ENCODE results near the gene BACE1. TPM values are rescaled to one million over a fixed set of nuclear protein-coding genes. Genes with fewer than 3 reads are reported as not detected.
A peak's percentile ranks its signal among the peaks of the same experiment; 100 is the strongest.

Gene BACE1
- total RNA-seq, 1 experiment from 2014 or later, result 11.2 TPM

- ChIA-PET POLR2A (no interaction called here), CTCF (no interaction called here)
- TF ChIP-seq CTCF (IDR thresholded peaks at IDR 0.05; ENCODE audit: insufficient read depth in 1 of 2, low read depth in 1 of 2, low read length in 1 of 2, severe bottlenecking in 1 of 2, unreplicated experiment in 1 of 2), result no peak
- Histone ChIP-seq H3K27me3 (replicated peaks; ENCODE audit: control insufficient read depth, insufficient read depth, low read length) (no peaks in the 10 kb centered on the region), H3K4me1 (no peaks in the 10 kb centered on the region), H3K9me3 (no peaks in the 10 kb centered on the region), H3K36me3 (ENCODE audit: control insufficient read depth, insufficient read depth, low read length) (peaks cover 3% of the 10 kb centered on the region), H3K4me3 (ENCODE audit: low read depth, low read length) (no peak overlapping the region)
- no peaks in the 10 kb centered on the region for H3K27me3 Mint-ChIP-seq (ENCODE audit: insufficient read depth, unreplicated experiment)
- intact Hi-C loops (cut with micrococcal nuclease; ENCODE audit: unreplicated experiment), result no loop called here
- H3K9me3 Mint-ChIP-seq (ENCODE audit: unreplicated experiment), result no peaks in the 10 kb centered on the region
- BruUV-seq (replicated peaks), result no TSS peak
- no peak overlapping the region for H3K27ac Mint-ChIP-seq (ENCODE audit: unreplicated experiment)
- H3K4me1 Mint-ChIP-seq (ENCODE audit: low read depth, unreplicated experiment), result no peaks in the 10 kb centered on the region
- no peak for DNase-seq
- H3K4me3 Mint-ChIP-seq (ENCODE audit: unreplicated experiment), result no peak overlapping the region
- H3K36me3 Mint-ChIP-seq (ENCODE audit: insufficient read depth, unreplicated experiment), result peaks cover 29% of the 10 kb centered on the region
Observed at GRCh38 chr11:117255966-117256365, 60.1 kb downstream of the BACE1 start.

DNA sequence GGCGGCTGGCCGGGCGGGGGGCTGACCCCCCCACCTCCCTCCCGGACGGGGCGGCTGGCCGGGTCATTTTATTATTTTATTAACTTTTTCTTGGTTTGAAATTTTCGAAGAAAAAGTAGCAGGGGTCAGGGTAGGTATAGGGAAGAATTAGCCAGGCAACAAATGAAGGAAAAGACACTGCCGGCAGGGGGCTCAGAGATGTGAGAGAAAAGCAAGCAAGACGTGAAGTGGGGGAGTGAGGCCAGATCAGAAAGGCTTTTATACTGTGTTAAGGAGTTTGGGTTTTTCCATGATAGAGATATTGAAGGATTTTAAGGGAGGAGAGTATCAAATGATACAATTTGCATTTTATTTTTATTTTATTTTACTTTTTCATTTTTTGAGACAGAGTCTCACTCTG, 64.5 kb downstream of the BACE1 start:
- no peak overlapping the region for H3K4me3 Mint-ChIP-seq (ENCODE audit: unreplicated experiment)
- TF ChIP-seq CTCF (IDR thresholded peaks at IDR 0.05; ENCODE audit: insufficient read depth in 1 of 2, low read depth in 1 of 2, low read length in 1 of 2, severe bottlenecking in 1 of 2, unreplicated experiment in 1 of 2), result peak in 1 of 2 experiments; percentile 12
- peaks cover 3% of the 10 kb centered on the region for H3K36me3 ChIP-seq (ENCODE audit: control insufficient read depth, insufficient read depth, low read length)
- BruUV-seq (replicated peaks), result no TSS peak
- no peak overlapping the region for H3K4me3 ChIP-seq (ENCODE audit: low read depth, low read length)
- no peak for DNase-seq
- H3K27me3 ChIP-seq (replicated peaks; ENCODE audit: control insufficient read depth, insufficient read depth, low read length), result no peaks in the 10 kb centered on the region
- no peaks in the 10 kb centered on the region for H3K4me1 ChIP-seq
- ChIA-PET POLR2A (no interaction called here), CTCF (no interaction called here)
- no peaks in the 10 kb centered on the region for H3K9me3 Mint-ChIP-seq (ENCODE audit: unreplicated experiment)
- H3K4me1 Mint-ChIP-seq (ENCODE audit: low read depth, unreplicated experiment), result no peaks in the 10 kb centered on the region
- no peaks in the 10 kb centered on the region for H3K9me3 ChIP-seq
- intact Hi-C loops (cut with micrococcal nuclease; ENCODE audit: unreplicated experiment), result no loop called here
- no peaks in the 10 kb centered on the region for H3K27me3 Mint-ChIP-seq (ENCODE audit: insufficient read depth, unreplicated experiment)
- no peak overlapping the region for H3K27ac Mint-ChIP-seq (ENCODE audit: unreplicated experiment)
- peaks cover 54% of the 10 kb centered on the region for H3K36me3 Mint-ChIP-seq (ENCODE audit: insufficient read depth, unreplicated experiment)

GRCh38 chr11:117249571-117249970, 66.5 kb downstream of the BACE1 start:
- no peaks in the 10 kb centered on the region for H3K27me3 Mint-ChIP-seq (ENCODE audit: insufficient read depth, unreplicated experiment)
- no peak for TF ChIP-seq CTCF (IDR thresholded peaks at IDR 0.05; ENCODE audit: insufficient read depth in 1 of 2, low read depth in 1 of 2, low read length in 1 of 2, severe bottlenecking in 1 of 2, unreplicated experiment in 1 of 2)
- H3K4me3 Mint-ChIP-seq (ENCODE audit: unreplicated experiment), result no peak overlapping the region
- H3K9me3 Mint-ChIP-seq (ENCODE audit: unreplicated experiment), result no peaks in the 10 kb centered on the region
- ChIA-PET POLR2A (no interaction called here), CTCF (no interaction called here)
- no peaks in the 10 kb centered on the region for H3K4me1 Mint-ChIP-seq (ENCODE audit: low read depth, unreplicated experiment)
- DNase-seq, result no peak
- no peaks in the 10 kb centered on the region for H3K9me3 ChIP-seq
- BruUV-seq (replicated peaks), result no TSS peak
- intact Hi-C loops (cut with micrococcal nuclease; ENCODE audit: unreplicated experiment), result no loop called here
- no peak overlapping the region for H3K4me3 ChIP-seq (ENCODE audit: low read depth, low read length)
- H3K4me1 ChIP-seq, result no peaks in the 10 kb centered on the region
- H3K36me3 Mint-ChIP-seq (ENCODE audit: insufficient read depth, unreplicated experiment), result peaks cover 61% of the 10 kb centered on the region
- no peak overlapping the region for H3K27ac Mint-ChIP-seq (ENCODE audit: unreplicated experiment)
- H3K36me3 ChIP-seq (ENCODE audit: control insufficient read depth, insufficient read depth, low read length), result peaks cover 7% of the 10 kb centered on the region
- H3K27me3 ChIP-seq (replicated peaks; ENCODE audit: control insufficient read depth, insufficient read depth, low read length), result no peaks in the 10 kb centered on the region
